Measurements from ENCODE around the gene PHAF1. TPM values are rescaled to one million over a fixed set of nuclear protein-coding genes. Genes with fewer than 3 reads are reported as not detected.
A peak's percentile ranks its signal among the peaks of the same experiment; 100 is the strongest.

PHAF1 gene
- total RNA-seq, 1 experiment from 2014 or later, result 36.8 TPM

GRCh38 chr16:67177743-67178699 lies 68.3 kb downstream of the PHAF1 start:
- no peak for DNase-seq (ENCODE audit: extremely low read depth, low read depth)

DNA sequence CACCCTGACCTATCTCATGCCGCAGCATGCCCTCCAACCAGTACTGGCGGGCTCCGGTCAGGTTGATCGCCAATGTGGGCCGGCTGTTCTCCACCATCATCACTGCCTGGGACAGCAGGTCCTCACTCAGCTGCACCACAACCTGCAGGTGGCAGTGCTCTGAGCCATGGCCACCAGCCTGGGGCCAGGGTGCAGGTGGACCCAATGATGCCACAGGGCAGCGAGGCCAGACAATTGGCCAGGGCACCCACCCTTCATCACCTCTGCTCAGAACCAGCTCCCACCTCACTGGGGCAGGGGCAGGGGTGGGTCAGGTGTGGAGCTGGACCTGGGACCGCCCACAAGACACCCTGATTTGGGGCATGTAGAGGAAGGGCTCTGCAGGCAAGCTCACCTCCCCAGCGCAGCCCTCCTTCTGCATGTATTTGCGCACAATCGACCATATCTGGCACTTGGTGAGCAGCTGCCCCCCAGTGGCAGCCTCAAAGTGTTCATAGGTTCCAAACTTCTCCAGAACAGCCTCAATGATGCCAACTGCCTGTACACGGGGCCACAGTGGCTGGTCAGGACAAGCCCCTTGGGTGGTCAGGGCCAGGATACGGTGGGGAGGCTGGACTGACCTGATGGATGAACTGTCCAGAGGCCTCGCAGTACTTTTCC lies 69.8 kb downstream of the PHAF1 start:
- DNase-seq (ENCODE audit: extremely low read depth, low read depth), result no peak

- no peak for DNase-seq (ENCODE audit: extremely low read depth, low read depth)
Measured at GRCh38 chr16:67180166-67180565, 70.4 kb downstream of the PHAF1 start.

DNA sequence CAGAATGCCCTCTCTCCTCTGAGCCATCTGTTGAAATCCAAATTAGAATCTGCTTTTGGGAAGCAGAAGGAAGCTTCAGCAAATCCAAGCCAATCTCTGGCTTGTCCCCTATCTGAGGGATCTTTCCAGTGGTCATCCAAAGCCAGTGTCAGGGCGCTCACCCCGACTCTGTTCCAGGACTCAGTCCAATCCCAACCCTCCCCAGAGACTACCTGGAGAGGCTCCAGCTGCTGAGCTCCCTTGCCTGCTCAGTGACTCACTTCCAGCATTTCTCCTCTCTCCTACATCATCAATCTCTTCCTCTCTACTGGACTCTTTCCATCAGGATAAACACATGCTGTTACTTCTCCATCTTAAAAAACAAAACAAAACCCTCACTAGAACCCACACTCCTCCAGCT lies 71.6 kb downstream of the PHAF1 start:
- no peak for DNase-seq (ENCODE audit: extremely low read depth, low read depth)

DNA sequence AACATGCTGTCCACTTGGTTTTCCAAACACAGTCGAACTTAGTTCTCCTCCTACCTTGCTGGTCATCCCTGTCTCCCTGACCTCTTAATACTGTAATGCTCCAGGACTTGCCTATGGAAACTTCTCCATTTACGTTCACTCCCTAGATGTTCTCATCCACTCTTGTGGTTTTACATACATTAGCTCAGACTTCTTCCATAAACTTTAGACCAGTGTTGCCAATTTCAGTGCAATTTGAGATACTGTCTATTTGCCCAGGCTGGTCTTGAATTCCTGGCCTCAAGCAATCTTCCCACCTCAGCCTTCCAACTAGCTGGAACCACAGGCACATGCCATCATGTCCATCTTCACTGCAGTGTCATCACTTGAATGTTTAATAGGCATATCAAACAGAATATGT lies 72.5 kb downstream of the PHAF1 start:
- no peak for DNase-seq (ENCODE audit: extremely low read depth, low read depth)

- no peak for DNase-seq (ENCODE audit: extremely low read depth, low read depth)
Measured at GRCh38 chr16:67183284-67183626, 73.5 kb downstream of the PHAF1 start.

GRCh38 chr16:67183627-67184452 lies 74.1 kb downstream of the PHAF1 start, which contains the start of gene MATCAP1:
TSS of gene MATCAP1 (minus strand) at chr16:67183963. CDS start at chr16:67180610, 3,353 bp downstream.
- DNase-seq (ENCODE audit: extremely low read depth, low read depth), result peak; percentile 99

DNA sequence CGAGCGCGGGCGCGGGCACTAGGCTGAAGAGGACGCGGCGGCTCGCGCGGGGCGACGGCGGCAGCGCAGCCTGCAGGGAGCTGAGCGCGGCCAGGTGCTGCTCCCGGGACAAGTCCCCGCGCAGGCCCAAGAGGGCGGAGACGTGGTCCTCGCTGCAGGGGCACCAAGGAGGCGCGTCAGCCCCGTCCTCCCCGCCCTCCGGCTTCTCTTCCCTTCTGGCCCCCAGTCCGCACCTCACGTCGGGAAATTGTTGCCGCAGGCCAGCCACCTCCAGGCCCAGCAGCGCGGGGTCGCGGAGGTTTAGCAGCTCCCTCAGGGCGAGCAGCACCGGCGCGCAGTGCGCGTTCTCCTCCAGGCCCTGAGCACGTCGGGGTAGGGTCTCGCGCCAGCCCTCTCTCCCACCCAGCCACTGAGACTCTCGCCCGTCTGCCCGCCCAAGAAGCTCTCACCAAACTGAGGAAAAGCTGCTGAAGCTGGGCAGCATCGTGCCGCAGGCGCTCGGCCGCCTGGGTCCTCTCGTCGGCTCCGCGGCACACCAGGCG lies 74.8 kb downstream of the PHAF1 start:
- DNase-seq (ENCODE audit: extremely low read depth, low read depth), result no peak

DNA sequence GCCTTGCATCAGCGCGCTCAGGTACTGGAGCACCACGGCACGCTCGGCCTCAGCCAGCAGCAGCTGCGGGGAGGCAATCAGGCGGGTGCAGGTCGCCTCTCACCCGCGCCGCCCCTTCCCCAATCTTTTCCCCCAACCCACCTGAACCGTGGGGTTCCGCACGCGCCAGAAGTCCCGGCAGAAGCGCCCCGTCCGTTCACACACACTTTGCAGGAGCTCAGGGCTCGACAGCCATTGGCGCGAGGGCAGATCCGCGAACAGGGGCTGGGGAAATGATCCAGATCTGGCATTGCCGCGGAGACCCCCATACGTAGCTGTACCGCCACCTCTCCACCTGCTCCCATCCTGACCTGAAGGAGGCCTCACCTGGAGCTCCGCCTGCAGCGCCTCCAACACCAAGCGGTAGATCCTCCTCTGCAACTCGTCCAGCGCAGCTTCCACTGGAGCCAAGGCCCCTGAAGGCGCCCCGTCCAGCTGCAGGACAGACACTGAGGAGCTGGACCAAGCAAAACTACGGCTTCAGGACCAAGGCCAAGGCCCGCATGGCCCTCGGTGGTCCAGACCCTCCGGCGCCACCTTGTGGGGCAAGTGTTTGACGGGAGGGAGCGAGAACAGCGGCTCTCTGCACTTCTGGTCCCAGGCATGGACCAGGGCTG lies 75.4 kb downstream of the PHAF1 start:
- peak; percentile 92 for DNase-seq (ENCODE audit: extremely low read depth, low read depth)

GRCh38 chr16:67185651-67186134 lies 76.0 kb downstream of the PHAF1 start:
- no peak for DNase-seq (ENCODE audit: extremely low read depth, low read depth)

- no peak for DNase-seq (ENCODE audit: extremely low read depth, low read depth)
Measured at GRCh38 chr16:67186550-67186950, 76.8 kb downstream of the PHAF1 start.

DNA sequence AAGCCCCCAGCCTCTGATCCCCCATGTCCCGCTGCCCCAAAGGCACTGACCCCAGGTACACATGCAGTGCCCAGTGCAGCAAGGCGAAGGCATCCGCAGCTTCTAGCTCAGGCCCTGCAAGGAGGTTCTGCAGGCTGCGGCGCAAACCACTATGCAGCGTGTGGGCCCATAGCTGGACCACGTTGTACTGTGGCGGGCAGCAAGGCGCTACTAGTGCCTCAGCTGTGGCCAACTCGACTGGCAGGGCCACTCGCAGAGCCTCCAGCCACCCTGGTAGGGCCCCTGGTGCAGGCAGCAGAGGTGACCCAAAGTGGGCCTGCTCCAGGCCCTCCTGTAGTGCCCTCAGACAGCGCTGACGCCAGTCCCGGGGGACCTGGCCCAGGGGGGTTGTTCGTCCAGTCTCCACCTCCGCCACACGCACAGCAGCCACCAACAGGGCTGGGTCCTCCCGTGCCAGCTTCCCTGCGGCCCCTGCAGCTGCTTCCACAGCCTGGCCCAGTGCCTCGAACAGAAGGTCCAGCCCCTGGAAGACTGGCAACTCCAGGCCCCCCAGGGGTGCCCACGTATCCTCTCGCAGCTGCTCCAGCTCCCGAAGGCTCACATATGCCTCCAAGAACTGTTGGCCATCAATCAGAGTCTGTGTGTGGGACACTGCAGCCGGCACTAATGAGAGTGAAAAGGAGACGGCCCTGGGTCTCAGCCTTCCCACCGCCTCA lies 77.6 kb downstream of the PHAF1 start:
- DNase-seq (ENCODE audit: extremely low read depth, low read depth), result no peak

DNA sequence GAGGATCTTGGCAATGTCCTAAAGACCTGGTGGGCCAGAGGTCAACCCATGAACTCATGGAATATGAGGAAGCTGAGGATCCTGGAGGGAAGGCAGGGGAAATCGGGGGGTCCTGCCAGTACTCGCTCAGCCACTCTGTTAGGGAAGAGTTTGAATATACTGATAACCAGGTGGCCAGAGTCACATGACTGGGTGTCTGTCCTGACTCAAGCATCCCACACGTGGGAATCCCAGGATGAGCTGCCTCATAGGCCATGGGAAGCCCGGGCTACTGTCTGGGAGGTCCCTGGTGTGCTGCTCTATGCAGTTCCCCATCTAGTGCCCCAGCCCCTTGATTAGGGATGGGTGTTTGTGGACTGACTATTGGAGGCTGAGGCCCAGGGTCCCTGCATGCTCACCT lies 78.6 kb downstream of the PHAF1 start:
- DNase-seq (ENCODE audit: extremely low read depth, low read depth), result no peak

- no peak for DNase-seq (ENCODE audit: extremely low read depth, low read depth)
Measured at GRCh38 chr16:67188798-67189197, 79.1 kb downstream of the PHAF1 start.

DNA sequence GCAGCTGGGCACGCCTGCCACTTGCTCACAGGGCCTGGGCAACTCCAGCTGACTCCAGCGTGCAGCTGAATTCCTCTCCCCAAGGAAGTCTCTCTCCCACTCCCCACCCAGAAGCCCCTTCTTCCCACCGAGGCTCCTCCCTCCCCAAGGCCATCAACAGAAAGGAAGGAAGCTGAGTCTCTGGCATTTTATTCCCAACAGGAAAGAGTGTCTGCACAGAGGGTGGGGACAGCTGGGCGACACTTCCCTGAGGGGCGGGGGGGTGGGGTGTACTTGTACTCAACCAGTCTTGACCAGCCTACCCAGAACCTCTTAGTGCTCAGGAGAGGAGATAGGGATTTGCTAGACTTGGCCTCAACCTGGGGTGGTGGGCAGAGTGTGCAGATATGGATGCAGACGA lies 80.3 kb downstream of the PHAF1 start, which contains the start of gene EXOC3L1:
EXOC3L1 (minus strand) TSS at position 96 of the 400 bp plus-strand sequence. CDS start 460 bp downstream, outside the sequence.
- no peak for DNase-seq (ENCODE audit: extremely low read depth, low read depth)

DNA sequence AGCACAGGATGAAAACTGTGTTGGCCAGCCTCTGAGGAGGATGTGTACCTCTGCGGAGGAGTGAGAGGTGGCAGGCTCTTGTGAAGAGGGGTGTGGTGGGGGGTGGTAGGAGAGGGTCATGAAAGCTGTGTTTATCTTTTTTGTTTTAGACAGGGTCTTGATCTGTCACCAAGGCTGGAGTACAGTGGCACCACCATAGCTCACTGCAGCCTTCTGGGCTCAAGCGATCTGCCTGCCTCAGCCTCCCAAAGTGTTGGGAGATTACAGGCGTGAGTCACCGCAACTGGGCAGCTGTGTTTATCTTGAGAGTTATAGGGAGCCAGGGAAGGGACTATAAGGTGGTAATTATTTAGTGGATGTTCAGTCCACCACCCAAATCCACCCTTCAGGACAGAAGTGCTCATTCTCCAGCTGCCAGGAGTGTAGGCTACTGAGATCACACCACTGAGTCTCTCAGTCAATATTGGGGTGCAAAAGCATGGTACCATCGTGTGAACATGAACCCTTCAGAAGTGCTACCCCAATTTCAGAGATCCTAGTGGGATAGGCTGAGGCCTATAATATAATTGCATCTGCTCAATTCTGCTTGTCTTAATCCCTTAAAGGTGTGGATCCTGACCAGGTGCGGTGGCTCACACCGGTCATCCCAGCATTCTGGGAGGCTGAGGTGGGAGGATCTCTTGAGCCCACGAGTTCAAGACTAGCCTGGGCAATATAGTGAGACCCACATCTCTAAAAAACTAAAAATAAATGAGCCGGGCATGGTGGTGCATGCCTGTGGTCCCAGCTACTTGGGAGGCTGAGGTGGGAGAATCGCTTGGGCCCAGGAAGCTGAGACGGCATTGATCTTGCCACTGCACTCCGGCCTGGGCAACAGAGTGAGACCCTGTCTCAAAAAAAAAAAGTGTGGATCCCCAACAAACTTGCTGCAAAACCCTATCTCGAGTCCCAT lies 81.0 kb downstream of the PHAF1 start:
- no peak for DNase-seq (ENCODE audit: extremely low read depth, low read depth)

- no peak for DNase-seq (ENCODE audit: extremely low read depth, low read depth)
Measured at GRCh38 chr16:67191411-67191994, 81.8 kb downstream of the PHAF1 start.

Data from NCI-H460 (cell line).